Neural progenitor cell (in vitro differentiated cells): ENCODE results near the gene PSMC3IP.

Experiments used
- EZH2 ChIP-seq: fragments of 200-600 bp; sonication (generic); IDR thresholded peaks from 2 replicates; pipeline ENCODE4 v1.6.1; 2017; ENCODE audit warnings: antibody characterized with exemption, mild to moderate bottlenecking, moderate library complexity
- TF ChIP-seq, protein P1 (sequence below): fragments of 200-600 bp; sonication (generic); IDR thresholded peaks from 2 replicates; pipeline ENCODE4 v1.5.1; 2017; ENCODE audit warnings: antibody characterized with exemption, mild to moderate bottlenecking

DNA sequence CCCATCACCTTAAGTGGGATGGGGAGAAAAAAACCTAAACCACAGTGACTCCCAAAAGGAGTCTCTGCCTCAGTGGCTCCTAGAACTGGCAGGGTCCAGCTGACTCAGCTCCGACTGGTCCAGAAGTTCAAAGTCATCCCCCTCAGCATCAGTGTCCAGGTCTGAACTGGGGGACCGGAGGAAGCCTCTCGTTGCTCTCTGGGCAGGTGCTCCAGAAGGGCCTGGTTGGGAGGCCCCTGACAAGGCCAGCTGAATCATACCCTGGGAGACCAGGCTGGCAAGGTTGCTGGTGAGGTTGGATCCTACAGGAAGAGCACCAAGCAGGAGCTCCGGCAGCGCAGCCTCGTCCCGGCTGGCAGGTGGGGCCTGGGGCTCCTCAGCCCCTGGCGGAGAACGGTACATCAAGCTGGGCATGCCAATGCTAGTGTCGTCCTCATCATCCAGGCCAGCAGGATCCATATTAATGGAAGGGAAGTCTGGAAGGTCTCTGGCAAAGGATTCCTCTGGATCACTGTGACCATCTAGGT, 4.3 kb upstream of the PSMC3IP start:
- TF ChIP-seq, protein P1, sequence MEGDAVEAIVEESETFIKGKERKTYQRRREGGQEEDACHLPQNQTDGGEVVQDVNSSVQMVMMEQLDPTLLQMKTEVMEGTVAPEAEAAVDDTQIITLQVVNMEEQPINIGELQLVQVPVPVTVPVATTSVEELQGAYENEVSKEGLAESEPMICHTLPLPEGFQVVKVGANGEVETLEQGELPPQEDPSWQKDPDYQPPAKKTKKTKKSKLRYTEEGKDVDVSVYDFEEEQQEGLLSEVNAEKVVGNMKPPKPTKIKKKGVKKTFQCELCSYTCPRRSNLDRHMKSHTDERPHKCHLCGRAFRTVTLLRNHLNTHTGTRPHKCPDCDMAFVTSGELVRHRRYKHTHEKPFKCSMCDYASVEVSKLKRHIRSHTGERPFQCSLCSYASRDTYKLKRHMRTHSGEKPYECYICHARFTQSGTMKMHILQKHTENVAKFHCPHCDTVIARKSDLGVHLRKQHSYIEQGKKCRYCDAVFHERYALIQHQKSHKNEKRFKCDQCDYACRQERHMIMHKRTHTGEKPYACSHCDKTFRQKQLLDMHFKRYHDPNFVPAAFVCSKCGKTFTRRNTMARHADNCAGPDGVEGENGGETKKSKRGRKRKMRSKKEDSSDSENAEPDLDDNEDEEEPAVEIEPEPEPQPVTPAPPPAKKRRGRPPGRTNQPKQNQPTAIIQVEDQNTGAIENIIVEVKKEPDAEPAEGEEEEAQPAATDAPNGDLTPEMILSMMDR = no peak
- TF ChIP-seq EZH2 = no peak
